Hypothalamus (tissue), 51 donors: ENCODE measurements around the gene FRMD4A.

ENCODE experiments used
- DNase-seq, 51 donors: peaks; one replicate each; lab custom pipeline; 2025; lab: John Stamatoyannopoulos, UW

Gene FRMD4A

DNA sequence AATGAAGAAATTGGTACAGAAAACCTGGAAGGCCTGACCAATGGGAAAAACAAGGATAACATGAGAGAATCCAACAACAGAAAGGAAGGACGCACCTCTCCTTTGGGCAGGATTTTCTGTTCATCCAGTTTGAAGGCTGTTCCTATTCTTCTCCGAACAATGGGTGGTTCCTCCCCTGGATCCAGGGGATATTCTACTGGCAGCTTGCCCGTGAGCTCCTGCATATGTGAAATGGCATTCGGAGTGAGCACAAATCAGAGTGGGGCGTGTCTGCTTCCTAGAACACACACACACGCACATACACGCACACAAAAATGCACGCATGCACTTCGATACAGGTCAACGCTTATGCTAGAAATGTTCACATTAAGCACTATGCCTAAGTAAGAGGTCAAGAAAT is 660.4 kb downstream of the FRMD4A start:
- DNase-seq, result no peak

DNA sequence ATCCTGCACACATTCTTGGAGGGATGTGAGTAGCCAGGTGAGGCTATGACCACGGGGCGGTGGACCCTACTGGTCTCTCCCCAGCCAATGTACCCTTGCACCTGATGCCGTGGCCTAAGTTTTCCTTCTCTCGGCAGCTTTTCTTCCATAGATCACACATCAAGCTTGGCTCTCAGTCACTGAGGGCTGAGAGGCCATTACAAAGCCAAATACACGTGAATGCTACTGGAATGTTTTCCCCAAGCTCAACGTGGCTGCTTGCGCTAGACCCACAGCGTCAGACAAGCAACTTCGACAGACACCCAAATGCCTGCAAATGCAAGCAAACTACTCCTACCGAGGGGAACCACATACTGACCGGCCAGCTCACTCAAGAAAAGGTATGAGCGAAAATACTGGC is 660.8 kb downstream of the FRMD4A start:
- DNase-seq, result no peak

DNA sequence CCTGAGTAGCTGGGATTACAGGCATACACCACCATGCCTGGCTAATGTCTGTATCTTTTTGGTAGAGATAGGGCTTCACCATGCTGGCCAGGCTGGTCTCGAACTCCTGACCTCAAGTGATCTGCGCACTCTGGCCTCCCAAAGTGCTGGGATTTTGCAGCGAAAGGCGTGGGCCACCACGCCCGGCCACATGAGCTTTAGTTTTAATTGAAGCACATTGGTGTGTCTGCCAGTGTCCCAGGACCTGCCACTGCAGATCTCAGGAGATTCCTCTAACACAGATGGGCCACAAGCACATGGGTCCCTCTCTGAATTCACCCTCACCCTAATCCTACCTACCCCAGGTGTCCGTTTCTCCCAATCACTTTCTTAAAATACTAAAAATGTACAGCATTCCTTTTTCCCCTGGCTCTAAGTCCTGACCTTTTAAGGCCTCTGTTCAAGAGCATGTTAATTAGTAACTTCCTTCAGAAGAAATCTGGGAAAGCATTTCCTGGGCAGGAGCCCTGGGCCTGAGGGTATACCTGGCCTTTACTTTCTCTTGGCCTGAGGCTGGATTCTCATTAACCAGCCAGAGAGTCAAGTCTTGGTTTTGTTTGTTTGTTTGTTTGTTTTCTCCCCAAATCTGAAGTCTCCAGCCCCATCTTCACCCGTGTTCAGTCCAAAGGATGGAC is 661.4 kb downstream of the FRMD4A start:
- no peak for DNase-seq

DNA sequence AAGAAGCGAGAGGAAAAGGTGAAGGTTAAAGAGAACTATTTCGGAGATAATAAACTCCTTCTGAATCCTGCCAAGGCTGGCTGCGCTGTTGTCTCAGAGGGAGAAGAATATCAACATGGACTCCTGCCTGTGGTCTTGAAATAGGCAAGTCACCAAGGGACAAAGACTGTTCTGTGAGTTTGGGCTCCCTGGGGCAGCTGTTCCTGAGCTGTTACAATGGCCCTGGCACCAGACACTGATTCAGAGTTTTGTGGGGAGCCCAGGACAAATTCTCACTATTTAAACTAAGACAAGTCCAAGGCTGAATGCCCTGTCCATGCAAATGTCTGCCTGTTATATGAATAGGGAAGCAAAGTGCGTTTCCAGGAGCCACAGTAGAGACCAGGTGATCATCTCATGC is 662.6 kb downstream of the FRMD4A start:
- DNase-seq, result peak in 20 of 51 donors; percentile 9 to 59 (median 32)

DNA sequence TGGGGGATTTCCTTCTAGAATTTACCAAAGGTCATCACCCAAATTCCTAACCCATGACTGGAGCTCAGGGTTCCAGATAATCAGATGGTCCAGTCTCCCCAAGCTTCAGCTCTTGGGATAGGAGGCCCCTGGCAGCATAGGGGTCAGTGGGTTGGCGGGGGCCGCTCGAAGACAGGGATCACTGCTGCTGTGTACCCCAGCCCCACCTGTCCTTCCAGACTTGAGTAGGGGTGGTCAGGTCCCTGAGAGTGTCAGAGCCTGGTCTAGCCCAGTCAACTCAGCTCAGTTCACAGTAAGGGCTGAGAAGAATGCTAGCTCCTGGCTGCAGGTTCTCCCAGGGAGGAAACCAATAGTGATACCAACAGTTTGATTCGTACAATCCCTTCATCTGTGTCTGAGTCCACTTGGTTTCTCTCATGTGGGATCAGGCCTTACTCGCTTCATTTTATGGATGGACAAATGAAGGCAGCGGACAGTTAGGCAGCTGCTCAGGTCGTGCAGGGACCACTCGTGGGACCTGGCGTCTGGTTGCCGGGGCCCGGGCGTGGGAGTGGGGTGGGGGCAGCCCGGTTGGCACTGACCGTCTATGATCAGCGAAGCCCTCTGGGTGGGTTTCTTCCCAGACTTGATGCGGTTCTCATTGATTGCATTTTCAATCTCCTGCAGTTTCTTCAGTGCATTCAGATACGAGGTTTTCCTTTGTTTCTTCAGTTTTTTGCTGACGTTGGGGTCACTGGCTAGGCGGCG is 665.0 kb downstream of the FRMD4A start:
- no peak for DNase-seq

DNA sequence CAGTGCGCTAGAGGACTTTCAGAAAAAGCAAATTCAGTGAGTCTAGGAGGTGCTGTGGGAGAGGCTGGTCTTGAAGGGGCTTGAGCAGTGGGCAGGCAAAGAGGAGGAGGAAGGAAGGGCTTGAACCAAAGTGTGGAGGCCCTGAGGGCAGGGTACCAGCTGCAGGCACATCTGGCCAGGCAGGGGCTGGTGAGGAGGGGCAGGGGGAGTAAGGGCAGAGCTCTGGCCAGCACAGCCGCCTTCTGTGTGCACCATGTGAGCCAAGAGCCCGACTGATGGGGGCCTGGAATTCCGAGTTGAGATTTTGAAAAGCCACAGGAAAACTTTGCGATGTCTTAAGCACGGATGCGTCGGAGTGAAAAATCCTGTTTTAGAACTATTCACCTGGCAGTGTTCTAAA is 669.5 kb downstream of the FRMD4A start:
- DNase-seq, result peak in 1 of 51 donors; percentile 9

DNA sequence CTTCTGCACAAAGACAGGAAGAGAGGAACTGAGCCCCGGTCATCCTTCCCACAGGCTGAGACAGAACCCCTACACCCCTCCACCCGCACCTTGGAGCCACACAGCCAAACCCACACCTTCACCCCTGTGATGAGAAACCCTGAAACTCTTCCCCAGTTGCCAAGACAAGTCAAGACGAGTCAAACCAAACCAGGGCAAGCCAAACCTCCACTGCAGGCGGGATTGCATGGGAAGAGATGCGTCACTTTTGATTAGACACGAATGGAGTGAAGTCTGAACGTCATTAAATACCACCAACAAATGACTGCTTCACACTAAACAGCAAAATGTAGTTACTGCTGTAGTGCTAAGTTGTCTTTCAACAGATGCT is 670.2 kb downstream of the FRMD4A start:
- peak in 1 of 51 donors; percentile 51 for DNase-seq

DNA sequence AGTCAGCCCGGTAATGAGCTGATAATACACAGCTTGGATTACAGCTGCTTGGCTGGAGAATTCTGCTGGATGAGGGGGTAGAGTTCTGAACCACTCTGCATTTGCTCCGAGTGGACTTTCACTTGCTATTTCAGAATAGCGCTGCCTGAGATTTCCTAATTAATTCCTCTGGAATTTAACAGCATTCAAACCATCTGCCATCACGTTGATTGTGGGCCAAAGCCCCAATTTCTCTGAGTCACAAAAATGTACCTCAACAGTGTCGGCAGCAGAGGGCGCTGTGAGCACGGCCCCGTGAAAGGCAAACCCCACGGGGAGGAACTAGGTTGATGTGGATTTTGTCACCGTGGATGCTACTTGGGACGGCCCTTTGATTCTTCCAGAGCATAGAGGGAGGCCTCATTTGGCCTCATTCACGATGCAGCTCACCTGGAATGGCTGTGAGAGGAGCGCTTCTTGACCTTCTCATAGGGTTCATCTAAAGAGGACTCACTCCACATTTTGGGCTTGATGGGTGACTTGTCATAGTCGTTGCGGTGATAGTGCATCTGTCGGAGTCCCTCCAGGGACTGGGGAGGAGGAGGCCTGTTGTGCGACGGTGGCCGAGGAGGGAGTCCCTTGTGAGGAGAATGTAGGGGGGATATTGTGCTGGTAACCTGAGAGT is 670.7 kb downstream of the FRMD4A start:
- DNase-seq, result peak in 47 of 51 donors; percentile 7 to 78 (median 53)

DNA sequence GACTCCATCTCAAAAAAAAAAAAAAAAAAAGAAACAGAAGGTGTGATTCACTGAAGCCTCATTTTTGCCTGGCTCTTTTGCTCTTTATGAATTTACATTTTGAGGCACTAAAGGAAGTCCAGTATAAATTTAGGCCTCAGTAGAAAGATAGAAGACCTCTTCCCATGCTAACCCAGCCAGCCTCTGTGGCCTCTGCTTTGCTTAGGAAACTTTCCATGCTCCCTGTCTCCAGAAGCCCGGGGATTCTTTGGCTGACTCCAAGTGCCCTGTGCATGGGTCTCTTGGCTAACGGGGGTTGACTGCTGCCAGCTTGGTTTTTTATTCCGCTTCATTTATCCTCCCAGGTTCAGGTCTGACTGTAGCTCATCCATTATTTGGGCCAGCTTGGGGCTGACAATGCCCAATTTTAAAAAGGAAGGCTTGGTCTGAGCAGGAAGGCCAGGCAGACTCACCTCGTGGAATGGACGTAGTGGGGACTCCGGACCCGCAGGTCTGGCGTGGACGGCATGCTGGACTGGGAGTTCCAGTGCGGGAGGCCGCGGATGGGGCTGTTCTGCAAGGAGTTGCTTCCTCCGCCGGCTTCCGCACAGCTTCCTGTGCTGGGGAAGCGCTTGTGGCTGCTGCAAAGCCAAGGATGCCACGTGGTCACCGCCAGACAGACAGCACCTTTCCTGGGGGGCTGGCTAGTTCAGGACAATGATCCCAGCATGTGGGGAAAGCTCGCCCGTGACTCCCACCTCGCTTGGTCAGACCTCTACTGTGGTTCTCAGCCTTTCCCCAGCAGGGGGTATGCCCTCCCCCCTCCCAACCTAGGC is 671.6 kb downstream of the FRMD4A start:
- DNase-seq, result peak in 38 of 51 donors; percentile 11 to 60 (median 34)

DNA sequence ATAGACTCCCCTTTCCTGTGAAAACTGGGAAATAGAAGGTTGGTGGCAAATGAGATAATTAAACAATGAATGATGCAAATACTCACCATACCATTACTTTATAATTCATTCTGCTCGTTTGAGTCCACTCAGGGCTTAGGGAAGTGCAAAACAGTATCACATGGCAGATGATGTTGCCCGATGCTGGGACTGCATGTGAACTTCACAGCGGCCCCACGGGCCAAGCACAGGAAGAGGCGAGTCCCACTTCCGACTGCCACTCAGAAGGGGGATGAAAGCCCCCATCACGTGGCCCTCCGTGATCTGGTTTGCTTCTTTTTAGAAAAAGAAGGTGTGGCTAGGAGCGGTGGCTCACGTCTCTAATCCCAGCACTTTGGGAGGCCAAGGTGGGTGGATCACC is 672.5 kb downstream of the FRMD4A start:
- DNase-seq, result peak in 4 of 51 donors; percentile 11 to 18 (median 15)

DNA sequence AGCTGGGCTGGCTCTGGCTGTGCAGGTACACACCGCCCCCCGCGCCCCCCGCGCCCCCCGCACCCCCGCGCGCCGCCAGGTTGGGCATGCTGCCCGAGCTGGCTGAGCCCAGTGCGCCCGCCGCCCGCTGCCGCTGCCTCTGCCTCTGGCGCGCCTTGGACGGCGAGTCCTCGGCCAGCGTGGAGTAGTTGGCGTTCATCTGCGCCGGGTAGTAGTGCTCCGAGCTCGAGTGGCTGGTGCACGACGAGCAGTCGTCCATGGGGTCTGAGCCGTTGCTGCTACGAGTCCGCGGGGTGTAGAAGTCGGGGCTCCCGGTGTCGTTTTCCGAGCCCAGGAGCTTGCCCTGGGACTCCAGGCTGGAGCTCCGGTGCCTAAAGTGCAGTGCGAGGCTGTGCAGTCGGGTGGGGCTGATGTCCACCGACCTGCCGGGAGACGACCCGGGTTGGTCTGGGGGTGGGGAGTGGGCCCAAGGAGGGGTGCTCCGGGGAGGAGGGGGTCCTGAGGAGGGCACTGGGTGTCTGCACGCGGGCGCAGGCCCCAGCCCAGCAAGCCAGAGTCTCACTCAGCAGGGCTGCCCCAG is 673.5 kb downstream of the FRMD4A start:
- DNase-seq, result no peak

DNA sequence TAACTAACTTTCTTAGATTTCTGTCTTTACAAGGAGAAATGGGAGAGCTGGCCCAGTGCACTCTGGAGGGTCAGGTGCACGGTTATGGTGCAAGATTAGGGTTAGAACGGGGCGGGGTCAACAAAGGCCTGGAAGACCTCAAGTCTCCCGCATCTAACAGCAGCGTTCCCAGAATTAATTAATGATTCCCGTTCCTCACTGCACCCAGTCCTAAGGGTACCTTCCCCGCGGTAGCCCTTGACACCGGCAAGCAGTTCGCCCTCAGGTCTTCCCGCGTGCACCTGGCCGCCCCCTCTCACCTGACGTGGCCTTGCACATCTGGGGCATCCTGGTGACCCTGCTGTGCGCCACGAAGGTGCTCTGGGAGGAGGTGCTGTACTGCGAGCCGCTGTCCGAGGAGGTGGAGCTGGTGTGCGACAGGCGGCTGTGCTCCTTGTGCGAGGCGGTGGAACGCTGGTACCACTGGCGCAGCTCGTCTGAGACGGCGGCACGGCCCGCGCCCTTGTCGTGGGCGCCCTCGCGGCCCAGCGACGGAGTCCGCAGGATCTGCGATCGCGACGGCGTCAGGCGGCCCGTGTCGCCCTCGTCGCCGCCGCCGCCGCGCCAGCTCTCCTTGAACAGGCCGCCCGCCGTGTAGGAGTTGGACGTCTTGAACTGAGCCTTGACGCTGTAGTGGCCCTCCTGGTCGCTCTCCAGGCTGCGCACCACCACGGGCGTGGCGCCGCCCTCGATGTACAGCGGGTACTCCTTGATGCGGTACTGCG is 674.2 kb downstream of the FRMD4A start:
- DNase-seq, result no peak

DNA sequence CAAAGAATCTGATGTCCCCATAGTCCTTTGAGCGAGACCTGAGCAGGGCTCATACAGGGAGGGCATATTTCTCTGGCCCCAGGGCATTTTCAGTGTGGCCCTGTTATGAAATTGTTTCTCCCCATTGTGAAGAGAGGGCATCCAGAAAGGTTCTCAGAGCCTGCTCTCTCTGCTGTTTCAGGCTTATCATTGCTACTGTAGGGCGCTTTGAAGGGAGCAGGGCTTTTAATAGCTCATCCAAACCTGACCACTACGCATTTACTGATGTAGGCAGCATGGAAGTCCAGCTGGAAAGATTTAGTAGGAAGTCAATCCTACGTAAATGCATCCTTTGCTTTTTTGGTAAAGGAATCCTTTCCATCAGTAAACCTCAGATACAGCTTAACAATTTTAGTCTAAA is 675.9 kb downstream of the FRMD4A start:
- no peak for DNase-seq

DNA sequence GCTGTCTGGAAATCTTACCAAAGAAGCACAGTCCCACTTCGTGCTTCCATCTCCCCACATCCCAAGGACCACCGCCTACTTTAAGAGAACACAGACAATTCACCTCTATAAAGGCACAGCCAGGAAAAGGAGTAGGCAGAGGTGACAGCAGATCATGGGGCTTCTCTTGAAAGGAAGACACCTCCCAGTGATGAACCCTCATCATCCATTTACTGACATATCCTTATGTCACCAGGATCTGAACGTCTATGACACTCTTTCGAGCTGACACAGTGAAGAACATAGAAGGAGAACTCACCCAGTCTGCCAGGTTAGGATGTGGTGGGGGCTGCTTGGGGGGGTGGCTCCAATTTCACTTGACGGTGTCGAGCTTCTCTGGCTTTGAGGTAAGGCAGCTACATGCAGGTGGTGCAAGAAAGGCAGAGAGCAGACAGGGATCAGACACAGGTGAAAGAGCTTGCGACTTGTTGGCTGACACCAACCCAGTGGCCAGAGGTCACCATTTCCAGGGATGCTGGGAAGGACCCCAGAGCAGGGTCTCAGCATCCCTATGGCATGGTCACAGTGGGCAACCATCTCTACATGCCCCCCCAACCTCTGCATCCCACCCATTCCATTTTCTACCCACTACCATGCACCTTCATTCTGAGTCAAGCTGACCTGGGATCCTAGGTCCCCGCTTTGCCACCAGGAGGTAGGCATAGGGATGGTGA is 676.5 kb downstream of the FRMD4A start:
- DNase-seq, result no peak

DNA sequence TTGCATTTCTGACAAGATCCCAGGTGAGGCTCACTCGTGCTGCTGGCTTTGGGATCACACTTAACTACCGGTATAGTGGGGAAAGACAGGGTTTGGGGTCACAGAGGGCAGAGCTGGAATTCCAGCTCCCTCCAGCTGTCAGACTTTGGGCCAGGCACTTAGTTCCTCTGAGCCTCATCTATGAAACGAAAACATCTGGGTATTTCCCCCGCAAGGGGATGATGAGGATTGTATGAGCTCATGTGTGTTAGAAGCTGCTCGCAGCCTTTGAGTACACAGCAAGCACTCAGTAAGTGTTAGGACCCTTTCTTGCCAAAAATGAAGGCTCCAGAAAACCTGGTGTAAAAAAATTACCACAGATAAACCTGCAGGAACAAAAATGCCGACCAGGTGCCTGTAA is 677.9 kb downstream of the FRMD4A start:
- DNase-seq, result no peak

DNA sequence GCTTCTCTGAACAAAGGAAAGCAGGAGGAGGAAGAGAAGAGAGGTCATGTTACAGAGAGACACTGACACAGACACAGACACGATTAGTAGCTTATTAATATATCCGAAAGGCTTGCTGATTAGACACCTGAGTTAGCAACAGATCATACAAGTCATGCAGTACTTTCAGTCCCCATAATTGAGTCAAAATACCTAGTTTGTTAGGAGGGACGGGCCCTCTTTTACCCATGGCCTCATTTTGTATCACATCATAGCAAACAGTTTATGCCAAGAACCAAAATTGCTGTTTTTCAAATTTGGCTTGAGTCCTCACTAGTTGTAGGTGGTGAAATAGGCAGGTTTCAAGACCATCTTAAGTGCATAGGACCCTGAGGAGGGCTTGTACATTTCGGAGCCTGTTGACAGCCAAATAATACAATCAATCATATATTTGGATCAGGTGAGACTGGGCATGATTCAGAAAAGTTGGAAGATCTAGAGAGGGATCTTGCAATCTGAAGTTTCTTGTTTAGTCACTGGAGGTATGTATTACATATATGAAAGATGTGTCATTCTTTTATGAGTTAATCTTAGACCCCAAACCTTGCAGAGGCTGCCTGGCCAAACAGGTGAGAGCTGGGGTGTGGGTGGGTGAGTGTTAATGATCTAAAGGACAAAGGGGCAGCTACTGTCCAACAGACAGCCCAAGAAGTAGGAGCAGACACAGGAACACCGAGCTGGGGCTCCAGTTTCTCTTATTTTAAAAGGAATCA is 678.6 kb downstream of the FRMD4A start:
- no peak for DNase-seq

DNA sequence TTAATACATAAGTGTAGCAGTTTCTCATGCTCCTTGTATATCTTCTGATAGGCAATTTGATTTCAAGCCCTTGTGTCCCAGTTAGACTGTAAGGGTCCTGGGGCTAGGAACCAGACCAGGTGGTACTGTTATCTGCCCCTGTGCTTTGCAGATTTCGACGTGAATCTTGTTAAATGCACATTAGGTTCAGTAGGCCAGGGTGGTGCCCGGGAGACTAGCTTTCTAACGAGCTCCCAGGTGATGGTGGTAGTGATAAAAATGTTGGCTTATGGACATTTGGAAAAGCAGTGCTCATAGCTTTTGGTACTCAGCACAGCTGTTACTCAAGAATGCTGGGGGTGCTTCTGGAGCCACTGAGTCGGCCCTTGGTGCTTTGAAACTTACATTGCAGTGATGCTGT is 679.8 kb downstream of the FRMD4A start:
- DNase-seq, result no peak

DNA sequence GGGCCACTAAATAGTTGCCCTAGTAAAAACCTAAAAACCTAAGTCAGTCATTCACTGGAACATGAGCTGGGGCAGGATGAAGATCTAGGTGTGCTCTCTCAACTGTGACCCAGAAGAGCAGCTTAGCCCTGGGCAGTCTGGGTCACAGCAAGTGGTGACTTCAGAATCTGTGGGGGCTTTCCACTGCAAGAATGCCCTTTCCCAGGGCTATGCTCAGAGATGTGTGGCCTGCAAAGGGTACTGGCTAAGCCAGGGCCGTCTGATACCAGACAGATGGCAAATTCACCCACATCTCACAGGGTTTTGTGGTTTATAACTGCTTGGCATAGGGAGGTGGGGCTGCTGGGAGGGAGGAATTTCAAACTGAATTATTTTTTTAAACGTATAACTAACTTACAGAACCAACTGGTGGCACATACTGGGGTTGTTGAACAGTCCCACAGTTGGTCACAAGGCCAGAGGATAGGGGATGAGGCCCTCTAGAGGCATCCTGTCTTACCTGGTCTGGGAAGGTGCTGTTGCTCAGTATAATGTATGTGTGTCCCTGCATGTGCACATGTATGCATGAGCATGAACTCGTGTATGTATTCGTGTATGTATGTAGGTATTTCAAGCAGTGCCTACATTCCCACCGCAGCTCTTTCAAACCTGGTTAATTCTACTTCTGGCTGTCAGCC is 680.7 kb downstream of the FRMD4A start:
- no peak for DNase-seq
